ENCODE results near the gene KRT75. TPM values are rescaled to one million over a fixed set of nuclear protein-coding genes. Genes with fewer than 3 reads are reported as not detected.

The KRT75 gene
- total and polyA plus RNA-seq, 2 of the 4 experiments (the other 2 are of a cell fraction), result not detected

DNA sequence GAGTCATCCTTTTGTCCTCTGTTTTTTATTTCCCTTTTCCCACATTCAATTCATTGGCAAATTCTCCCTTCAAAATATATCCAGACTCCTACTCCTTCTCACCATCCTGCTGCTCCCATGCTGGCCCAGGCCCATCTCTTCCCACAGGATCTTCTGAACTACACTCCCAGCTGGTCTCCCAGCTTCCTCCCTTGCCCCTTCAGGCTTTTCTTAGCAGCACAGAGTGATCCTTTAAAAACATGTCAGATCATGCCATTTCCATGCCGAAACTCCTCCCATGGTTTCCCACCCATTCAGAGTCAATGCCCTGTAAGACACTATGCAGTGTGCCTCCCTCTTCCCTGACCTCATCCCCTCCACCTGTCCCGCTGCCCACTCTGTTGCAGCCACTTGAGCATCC, 46.3 kb downstream of the KRT75 start:
- no peaks in the 10 kb centered on the region for H3K36me3 ChIP-seq (ENCODE audit: control insufficient read depth, insufficient read depth, low read length)
- ChIA-PET CTCF (no interaction called here), POLR2A (ENCODE audit: unreplicated experiment) (no interaction called here)
- H3K4me2 ChIP-seq (ENCODE audit: low read depth, low read length), result no peak overlapping the region
- no peak overlapping the region for H3K56ac ChIP-seq (ENCODE audit: extremely low read depth, insufficient read depth, low read length)
- H3K4me3 ChIP-seq (ENCODE audit: insufficient read depth, low read depth, low read length), result no peak overlapping the region
- TF ChIP-seq, protein P1, sequence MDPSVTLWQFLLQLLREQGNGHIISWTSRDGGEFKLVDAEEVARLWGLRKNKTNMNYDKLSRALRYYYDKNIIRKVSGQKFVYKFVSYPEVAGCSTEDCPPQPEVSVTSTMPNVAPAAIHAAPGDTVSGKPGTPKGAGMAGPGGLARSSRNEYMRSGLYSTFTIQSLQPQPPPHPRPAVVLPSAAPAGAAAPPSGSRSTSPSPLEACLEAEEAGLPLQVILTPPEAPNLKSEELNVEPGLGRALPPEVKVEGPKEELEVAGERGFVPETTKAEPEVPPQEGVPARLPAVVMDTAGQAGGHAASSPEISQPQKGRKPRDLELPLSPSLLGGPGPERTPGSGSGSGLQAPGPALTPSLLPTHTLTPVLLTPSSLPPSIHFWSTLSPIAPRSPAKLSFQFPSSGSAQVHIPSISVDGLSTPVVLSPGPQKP (IDR thresholded peaks at IDR 0.05; ENCODE audit: borderline replicate concordance, low read depth, low read length), result no peak
- TF ChIP-seq, protein P2, sequence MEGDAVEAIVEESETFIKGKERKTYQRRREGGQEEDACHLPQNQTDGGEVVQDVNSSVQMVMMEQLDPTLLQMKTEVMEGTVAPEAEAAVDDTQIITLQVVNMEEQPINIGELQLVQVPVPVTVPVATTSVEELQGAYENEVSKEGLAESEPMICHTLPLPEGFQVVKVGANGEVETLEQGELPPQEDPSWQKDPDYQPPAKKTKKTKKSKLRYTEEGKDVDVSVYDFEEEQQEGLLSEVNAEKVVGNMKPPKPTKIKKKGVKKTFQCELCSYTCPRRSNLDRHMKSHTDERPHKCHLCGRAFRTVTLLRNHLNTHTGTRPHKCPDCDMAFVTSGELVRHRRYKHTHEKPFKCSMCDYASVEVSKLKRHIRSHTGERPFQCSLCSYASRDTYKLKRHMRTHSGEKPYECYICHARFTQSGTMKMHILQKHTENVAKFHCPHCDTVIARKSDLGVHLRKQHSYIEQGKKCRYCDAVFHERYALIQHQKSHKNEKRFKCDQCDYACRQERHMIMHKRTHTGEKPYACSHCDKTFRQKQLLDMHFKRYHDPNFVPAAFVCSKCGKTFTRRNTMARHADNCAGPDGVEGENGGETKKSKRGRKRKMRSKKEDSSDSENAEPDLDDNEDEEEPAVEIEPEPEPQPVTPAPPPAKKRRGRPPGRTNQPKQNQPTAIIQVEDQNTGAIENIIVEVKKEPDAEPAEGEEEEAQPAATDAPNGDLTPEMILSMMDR (conservative IDR thresholded peaks at IDR 0.05; ENCODE audit: low read depth, low read length), result no peak
- no peak for TF ChIP-seq RAD21 (IDR thresholded peaks at IDR 0.05; ENCODE audit: low read length)
- TF ChIP-seq, protein P3, sequence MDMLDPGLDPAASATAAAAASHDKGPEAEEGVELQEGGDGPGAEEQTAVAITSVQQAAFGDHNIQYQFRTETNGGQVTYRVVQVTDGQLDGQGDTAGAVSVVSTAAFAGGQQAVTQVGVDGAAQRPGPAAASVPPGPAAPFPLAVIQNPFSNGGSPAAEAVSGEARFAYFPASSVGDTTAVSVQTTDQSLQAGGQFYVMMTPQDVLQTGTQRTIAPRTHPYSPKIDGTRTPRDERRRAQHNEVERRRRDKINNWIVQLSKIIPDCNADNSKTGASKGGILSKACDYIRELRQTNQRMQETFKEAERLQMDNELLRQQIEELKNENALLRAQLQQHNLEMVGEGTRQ (IDR thresholded peaks at IDR 0.05; ENCODE audit: low read depth, low read length), result no peak
- in situ Hi-C loops (cut with MboI; ENCODE audit: low sequenced_read_pairs), result no loop called here
- no peak overlapping the region for H3K4ac ChIP-seq (ENCODE audit: low read depth, low read length)
- H2AFZ ChIP-seq (replicated peaks; ENCODE audit: low read length, poor library complexity), result no peak overlapping the region
- no peak overlapping the region for H2BK120ac ChIP-seq (ENCODE audit: low read depth, low read length)
- no peak overlapping the region for H3K18ac ChIP-seq (ENCODE audit: low read depth, low read length)
- H3K79me1 ChIP-seq (ENCODE audit: low read depth in 1 of 2, low read length in 2 of 2), result no peaks in the 10 kb centered on the region
- no peaks in the 10 kb centered on the region for H3K9me3 ChIP-seq (ENCODE audit: control insufficient read depth, insufficient read depth, low read length)
- no TSS peak for BruUV-seq (replicated peaks)
- H4K91ac ChIP-seq (ENCODE audit: insufficient read depth, low read depth, low read length), result no peak overlapping the region
- ATAC-seq (ENCODE audit: low read depth), result no peak
- no peak for DNase-seq
- no peak overlapping the region for H3K14ac ChIP-seq (replicated peaks; ENCODE audit: low read depth, low read length)
- H3K27ac ChIP-seq (ENCODE audit: insufficient read depth, low read length), result no peak overlapping the region
- H4K5ac ChIP-seq (ENCODE audit: low read depth, low read length), result no peak overlapping the region
- dilution Hi-C loops (cut with HindIII; ENCODE audit: low sequenced_read_pairs, unreplicated experiment), result no loop called here
- H3K23ac ChIP-seq (ENCODE audit: low read depth, low read length), result no peak overlapping the region
- H2BK15ac ChIP-seq (ENCODE audit: low read depth, low read length), result no peak overlapping the region
- H2BK5ac ChIP-seq (ENCODE audit: low read depth, low read length, poor library complexity, severe bottlenecking), result no peak overlapping the region
- intact Hi-C loops (cut with micrococcal nuclease), result no loop called here
- no peaks in the 10 kb centered on the region for H3K9me1 ChIP-seq (ENCODE audit: insufficient read depth, low read length)
- no peak overlapping the region for H4K8ac ChIP-seq (ENCODE audit: low read depth in 2 of 2, low read length in 2 of 2)
- no peak overlapping the region for H3K9ac ChIP-seq (ENCODE audit: low read depth, low read length)
- H3K27me3 ChIP-seq (ENCODE audit: control insufficient read depth, insufficient read depth, low read length), result peaks cover 49% of the 10 kb centered on the region
- H2AK9ac ChIP-seq (replicated peaks; ENCODE audit: low read depth, low read length, poor library complexity), result no peak overlapping the region
- H2AK5ac ChIP-seq (ENCODE audit: low read depth, low read length), result no peak overlapping the region
- H3K4me1 ChIP-seq (ENCODE audit: control insufficient read depth, insufficient read depth, low read length), result no peaks in the 10 kb centered on the region
- no peak overlapping the region for H2BK20ac ChIP-seq (ENCODE audit: low read depth, low read length)
- H4K20me1 ChIP-seq (ENCODE audit: insufficient read depth, low read length), result no peaks in the 10 kb centered on the region
- WGBS, 2 experiments (ENCODE audit: extremely low coverage in 2 of 2, insufficient read length in 1 of 2), result 100% methylated on average over 1 of the region's 2 CpGs; no CpG with 5 or more reads in 1 of the 2 experiments

Measured in IMR-90 (cell line).